HCT116 (cell line): Measurements from ENCODE around the gene CBLIF. TPM values are rescaled to one million over a fixed set of nuclear protein-coding genes. Genes with fewer than 3 reads are reported as not detected.

Experiments used
- ATAC-seq: fragments of 200-7000 bp; cut with Tn5 transposase; 2 replicates; pipeline ENCODE4 v1.9.1; 2020; ENCODE audit warnings: mild to moderate bottlenecking, moderate library complexity
- BruUV-seq: library from RNA; stranded (reverse); fragments of 400-500 nt; replicated peaks from 2 replicates; lab custom pipeline; 2021; lab: Mats Ljungman, UMichigan
- CTCF ChIA-PET: fragments of 300-600 bp; sonication (Branson Sonifier 250); formaldehyde crosslinking; loops from one replicate; lab custom pipeline; 2021; ENCODE audit warnings: antibody characterized with exemption; lab: Charles Lee
- POLR2A ChIA-PET: fragments of 300-600, 350-600 bp; sonication (Branson Sonifier 250); formaldehyde crosslinking; loops from one replicate; lab custom pipeline; 2021; ENCODE audit warnings: antibody characterized with exemption; lab: Charles Lee
- RAD21 ChIA-PET, 2 experiments: fragments of 300-600 bp; sonication (Branson Sonifier 250); formaldehyde crosslinking; loops; one replicate each; lab custom pipeline; 2023; ENCODE audit warnings: low total read pairs in 2 of 2; ENCODE audit not compliant: uncharacterized antibody in 2 of 2, unreplicated experiment in 2 of 2, low non-redundant PET in 1 of 2; lab: Charles Lee
- DNase-seq: peaks from one replicate; pipeline ENCODE4 v3.0.0-alpha.2; 2010; ENCODE audit warnings: low read depth, low spot score
- H2AFZ ChIP-seq: fragments of 200-600 bp; shearing (Covaris generic), sonication (generic); 2 replicates; pipeline ENCODE4 v1.6.1; 2017; ENCODE audit warnings: low read depth, mixed run types, mixed read lengths, antibody characterized with exemption, low read length; ENCODE audit not compliant: poor library complexity, severe bottlenecking
- H3K27ac ChIP-seq: 2 replicates; pipeline ENCODE4 v1.5.1; 2012; ENCODE audit warnings: low read depth, low read length
- H3K27me3 ChIP-seq: fragments of 200-600 bp; sonication (generic); 2 replicates; pipeline ENCODE4 v1.6.1; 2016; ENCODE audit warnings: mixed run types, low read length, mixed read lengths; ENCODE audit not compliant: insufficient read depth
- H3K36me3 ChIP-seq, 2 experiments: fragments of 200-500 bp in 1 of 2; fragments of 200-600 bp in 1 of 2; sonication (Bioruptor generic) in 1 of 2; sonication (generic) in 1 of 2; 2 replicates each; pipeline versions ENCODE4 v1.5.1 to v1.6.1; 2014 to 2016; ENCODE audit warnings: low read length in 2 of 2, inconsistent platforms in 1 of 2, mixed read lengths in 1 of 2, mixed run types in 1 of 2; ENCODE audit not compliant: insufficient read depth in 2 of 2, control insufficient read depth in 1 of 2
- H3K4me1 ChIP-seq, 2 experiments: fragments of 200-600 bp in 1 of 2; sonication (generic) in 1 of 2; 2 replicates each; pipeline versions ENCODE4 v1.5.1 to v1.6.1; 2012 to 2017; ENCODE audit warnings: low read length in 2 of 2, inconsistent platforms in 1 of 2, mild to moderate bottlenecking in 1 of 2, mixed read lengths in 1 of 2, mixed run types in 1 of 2, moderate library complexity in 1 of 2; ENCODE audit not compliant: insufficient read depth in 2 of 2, control insufficient read depth in 1 of 2
- H3K4me2 ChIP-seq: fragments of 200-600 bp; sonication (generic); 2 replicates; pipeline ENCODE4 v1.6.1; 2017; ENCODE audit warnings: mixed run types, low read length, mixed read lengths
- H3K4me3 ChIP-seq, 2 experiments: fragments of 200-600 bp in 1 of 2; sonication (generic) in 1 of 2; replicated peaks in 1 of 2; 2 replicates each; pipeline ENCODE4 v1.5.1; 2011 to 2016; ENCODE audit warnings: low read length in 2 of 2, control low read depth in 1 of 2, low read depth in 1 of 2, mild to moderate bottlenecking in 1 of 2, mixed read lengths in 1 of 2, mixed run types in 1 of 2
- H3K79me2 ChIP-seq: fragments of 200-600 bp; sonication (generic); 2 replicates; pipeline ENCODE4 v1.6.1; 2017; ENCODE audit warnings: mild to moderate bottlenecking, mixed run types, low read length, moderate library complexity, mixed read lengths; ENCODE audit not compliant: insufficient read depth
- H3K9ac ChIP-seq: fragments of 200-600 bp; sonication (generic); 2 replicates; pipeline ENCODE4 v1.6.1; 2016; ENCODE audit warnings: low read length, mixed read lengths
- H3K9me2 ChIP-seq: fragments of 200-600 bp; sonication (generic), shearing (Covaris generic); 2 replicates; pipeline ENCODE4 v1.6.1; 2017; ENCODE audit warnings: mixed run types, mild to moderate bottlenecking, moderate library complexity; ENCODE audit not compliant: insufficient read depth
- H3K9me3 ChIP-seq, 2 experiments: fragments of 200-500 bp in 1 of 2; fragments of 200-600 bp in 1 of 2; sonication (Bioruptor generic) in 1 of 2; sonication (generic) in 1 of 2; 2 replicates each; pipeline ENCODE4 v1.6.1; 2014 to 2017; ENCODE audit warnings: low read length in 2 of 2, mixed read lengths in 2 of 2, inconsistent platforms in 1 of 2, low read depth in 1 of 2, mild to moderate bottlenecking in 1 of 2, mixed run types in 1 of 2, moderate library complexity in 1 of 2; ENCODE audit not compliant: control insufficient read depth in 1 of 2, insufficient read depth in 1 of 2
- H4K20me1 ChIP-seq: fragments of 200-600 bp; sonication (generic), shearing (Covaris generic); 2 replicates; pipeline ENCODE4 v1.6.1; 2017; ENCODE audit warnings: mixed run types, mild to moderate bottlenecking, moderate library complexity; ENCODE audit not compliant: insufficient read depth
- CBX3 ChIP-seq: IDR thresholded peaks from 2 replicates; pipeline ENCODE4 v1.6.1; 2012; ENCODE audit warnings: low read depth
- CEBPB ChIP-seq: IDR thresholded peaks from 2 replicates; pipeline ENCODE4 v1.6.1; 2012; ENCODE audit warnings: low read depth
- EGR1 ChIP-seq: IDR thresholded peaks from 2 replicates; pipeline ENCODE4 v1.6.1; 2012; ENCODE audit warnings: low read depth
- ELF1 ChIP-seq: IDR thresholded peaks from 2 replicates; pipeline ENCODE4 v1.6.1; 2012; ENCODE audit warnings: low read depth, borderline replicate concordance
- EZH2 ChIP-seq: fragments of 200-600 bp; sonication (generic); IDR thresholded peaks from 2 replicates; pipeline ENCODE4 v1.6.1; 2017; ENCODE audit warnings: antibody characterized with exemption, mixed run types
- EZH2phosphoT487 ChIP-seq: fragments of 200-600 bp; IDR thresholded peaks from 2 replicates; pipeline ENCODE4 v1.6.1; 2018; ENCODE audit warnings: antibody characterized with exemption, borderline replicate concordance
- FOSL1 ChIP-seq: IDR thresholded peaks from 2 replicates; pipeline ENCODE4 v1.6.1; 2012; ENCODE audit warnings: low read depth
- POLR2AphosphoS5 ChIP-seq: IDR thresholded peaks from 2 replicates; pipeline ENCODE4 v1.6.1; 2011; ENCODE audit warnings: mild to moderate bottlenecking, low read depth, low read length, moderate library complexity
- RAD21 ChIP-seq: IDR thresholded peaks from 2 replicates; pipeline ENCODE4 v1.6.1; 2012; ENCODE audit warnings: low read depth, mild to moderate bottlenecking
- SIN3A ChIP-seq: IDR thresholded peaks from 2 replicates; pipeline ENCODE4 v1.6.1; 2012; ENCODE audit warnings: low read depth
- SRF ChIP-seq: IDR thresholded peaks from 2 replicates; pipeline ENCODE4 v1.6.1; 2012; ENCODE audit warnings: low read depth
- ZFX ChIP-seq: fragments of 450-650 bp; IDR thresholded peaks from 2 replicates; pipeline ENCODE4 v1.6.1; 2017
- ZNF274 ChIP-seq: fragments of 200-500 bp; sonication (Bioruptor generic); IDR thresholded peaks from 2 replicates; pipeline ENCODE4 v1.6.1; 2014; ENCODE audit warnings: mild to moderate bottlenecking, low read depth, low read length, inconsistent platforms
- intact Hi-C: fragments of 100-400 bp; cut with micrococcal nuclease; formaldehyde crosslinking; loops from 2 replicates; pipeline ENCODE4 v1.10.0; 2022
- total RNA-seq: library from RNA; stranded (reverse); gene quantifications from one replicate; pipeline ENCODE4 v1.2.1, GENCODE V29; 2021; ENCODE audit not compliant: unreplicated experiment
- TF ChIP-seq, protein P1 (sequence below): IDR thresholded peaks from 2 replicates; pipeline ENCODE4 v1.6.1; 2012
- TF ChIP-seq, protein P2 (sequence below): IDR thresholded peaks from 2 replicates; pipeline ENCODE4 v1.6.1; 2012
- TF ChIP-seq, protein P3 (sequence below): IDR thresholded peaks from 2 replicates; pipeline ENCODE4 v1.6.1; 2012; ENCODE audit warnings: low read depth

The CBLIF gene
- total RNA-seq, 1 experiment from 2014 or later: not detected

DNA sequence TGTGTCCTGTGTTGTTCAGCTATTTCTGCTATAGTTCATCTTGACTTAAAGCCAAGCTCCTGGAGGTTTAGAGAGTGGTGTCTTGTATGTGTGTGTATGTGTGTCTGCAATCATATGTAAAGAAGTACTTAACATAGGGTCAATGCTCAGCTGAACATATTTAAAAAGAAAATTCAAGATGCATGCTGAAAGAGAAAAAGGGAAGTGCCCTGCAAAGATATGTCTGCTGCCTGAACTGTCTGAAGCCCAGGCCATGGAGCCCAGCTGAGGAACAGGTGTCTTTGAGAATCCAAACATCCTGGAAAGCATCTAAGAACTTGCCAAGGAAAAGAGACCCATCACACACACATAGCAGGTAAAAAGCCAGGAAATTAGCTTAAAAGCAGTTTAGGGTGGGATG lies 14.4 kb upstream of the CBLIF start:
- Histone ChIP-seq H3K27me3 (no peaks in the 10 kb centered on the region), H2AFZ (peak overlapping the region; percentile 17), H3K4me2 (no peak overlapping the region)
- RAD21 ChIA-PET: no interaction called here
- ATAC-seq: no peak
- no peak for TF ChIP-seq CBX3
- TF ChIP-seq CEBPB: no peak
- no peak for TF ChIP-seq EZH2
- no peak for TF ChIP-seq EGR1
- no peak for TF ChIP-seq ZNF274
- TF ChIP-seq, all 23 proteins: peak for 0
- peaks cover 28 to 50% of the 10 kb centered on the region in 2 experiments for H3K4me1 ChIP-seq
- no peak for DNase-seq
- H3K9me2 ChIP-seq: no peaks in the 10 kb centered on the region
- ChIA-PET POLR2A (no interaction called here), CTCF (no interaction called here)
- H3K79me2 ChIP-seq: no peaks in the 10 kb centered on the region
- intact Hi-C loops: no loop called here
- H3K4me3 ChIP-seq: no peak overlapping the region
- H3K36me3 ChIP-seq: no peaks in the 10 kb centered on the region
- no peaks in the 10 kb centered on the region for H4K20me1 ChIP-seq
- no TSS peak for BruUV-seq
- H3K9me3 ChIP-seq: no peaks in the 10 kb centered on the region
- no peak overlapping the region for H3K27ac ChIP-seq
- H3K9ac ChIP-seq: no peak overlapping the region

DNA sequence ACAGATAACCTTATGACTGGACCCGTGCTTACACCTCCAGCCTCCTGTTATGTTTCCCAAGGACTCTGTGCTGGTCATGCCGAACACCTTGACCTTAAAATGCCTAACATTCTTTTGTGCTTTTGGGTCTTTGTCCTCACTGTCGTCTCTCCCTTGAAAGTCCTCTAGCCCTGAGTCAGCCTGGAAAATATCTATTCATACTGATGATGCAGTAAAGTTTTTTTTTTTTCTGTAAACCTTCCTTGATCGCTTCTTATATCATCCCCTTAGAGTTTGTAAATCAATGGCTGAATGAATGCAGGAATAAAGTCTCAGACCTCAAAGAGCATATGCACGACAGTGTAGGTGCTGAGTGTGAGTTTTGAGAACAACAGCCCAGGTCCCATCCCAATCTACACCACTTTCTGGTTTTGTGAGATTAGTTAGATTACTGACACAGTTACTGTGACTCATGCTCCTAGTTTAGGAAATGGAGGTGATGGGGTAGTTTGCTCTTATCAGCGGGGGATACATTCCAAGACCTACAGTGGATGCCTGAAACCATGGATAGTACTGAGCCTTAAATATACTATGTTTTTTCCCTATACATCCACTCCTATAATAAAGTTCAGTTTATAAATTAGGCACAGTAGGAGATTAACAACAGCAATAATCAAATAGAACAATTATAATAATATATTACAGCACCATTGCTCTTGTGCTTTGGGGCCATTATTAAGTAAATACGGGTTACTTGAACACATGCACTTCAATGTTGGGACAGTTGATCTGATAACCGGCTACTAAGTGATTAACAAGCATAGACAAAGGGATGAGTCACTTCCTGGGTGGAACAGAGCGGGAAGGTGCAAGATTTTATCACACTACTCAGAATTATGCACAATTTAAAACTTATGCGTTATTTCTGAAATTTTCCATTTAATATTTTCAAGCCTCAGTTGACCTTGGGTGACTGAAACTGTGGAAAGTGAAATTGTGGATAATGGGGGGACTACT lies 12.4 kb upstream of the CBLIF start:
- peak; percentile 71 for DNase-seq
- H3K36me3 ChIP-seq: no peaks in the 10 kb centered on the region
- H3K9me2 ChIP-seq: no peaks in the 10 kb centered on the region
- no peaks in the 10 kb centered on the region for H4K20me1 ChIP-seq
- POLR2A ChIA-PET: no interaction called here
- peak overlapping the region; percentile 51 for H3K9ac ChIP-seq
- H3K27ac ChIP-seq: peak overlapping the region; percentile 70
- peak; percentile 81 for ATAC-seq
- RAD21 ChIA-PET: no interaction called here
- H3K79me2 ChIP-seq: no peaks in the 10 kb centered on the region
- H3K9me3 ChIP-seq: no peaks in the 10 kb centered on the region
- H3K4me2 ChIP-seq: peak overlapping the region; percentile 79
- CTCF ChIA-PET: no interaction called here
- H2AFZ ChIP-seq: peak overlapping the region; percentile 55
- H3K4me3 ChIP-seq: peak overlapping the region in 1 of 2 experiments; percentile 42; a peak in 2 of 4 replicates
- no peaks in the 10 kb centered on the region for H3K27me3 ChIP-seq
- H3K4me1 ChIP-seq: peaks cover 28 to 45% of the 10 kb centered on the region in 2 experiments
- BruUV-seq: no TSS peak
- intact Hi-C loops: no loop called here
- TF ChIP-seq POLR2AphosphoS5 (0 out of 2 replicates have a peak, but pooled peaks have one; percentile 22), SRF (0 out of 2 replicates have a peak, but pooled peaks have one; percentile 14), EZH2phosphoT487 (no peak), SIN3A (no peak), ZNF274 (no peak), EZH2 (no peak), RAD21 (no peak), FOSL1 (peak; percentile 81), ZFX (no peak; the same call in 1 of the 2 replicates), CBX3 (no peak; the same call in 1 of the 2 replicates), ELF1 (no peak)
- TF ChIP-seq, protein P1, sequence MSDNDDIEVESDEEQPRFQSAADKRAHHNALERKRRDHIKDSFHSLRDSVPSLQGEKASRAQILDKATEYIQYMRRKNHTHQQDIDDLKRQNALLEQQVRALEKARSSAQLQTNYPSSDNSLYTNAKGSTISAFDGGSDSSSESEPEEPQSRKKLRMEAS: peak; percentile 43
- TF ChIP-seq, protein P2, sequence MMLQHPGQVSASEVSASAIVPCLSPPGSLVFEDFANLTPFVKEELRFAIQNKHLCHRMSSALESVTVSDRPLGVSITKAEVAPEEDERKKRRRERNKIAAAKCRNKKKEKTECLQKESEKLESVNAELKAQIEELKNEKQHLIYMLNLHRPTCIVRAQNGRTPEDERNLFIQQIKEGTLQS: peak; percentile 30
- TF ChIP-seq, protein P3, sequence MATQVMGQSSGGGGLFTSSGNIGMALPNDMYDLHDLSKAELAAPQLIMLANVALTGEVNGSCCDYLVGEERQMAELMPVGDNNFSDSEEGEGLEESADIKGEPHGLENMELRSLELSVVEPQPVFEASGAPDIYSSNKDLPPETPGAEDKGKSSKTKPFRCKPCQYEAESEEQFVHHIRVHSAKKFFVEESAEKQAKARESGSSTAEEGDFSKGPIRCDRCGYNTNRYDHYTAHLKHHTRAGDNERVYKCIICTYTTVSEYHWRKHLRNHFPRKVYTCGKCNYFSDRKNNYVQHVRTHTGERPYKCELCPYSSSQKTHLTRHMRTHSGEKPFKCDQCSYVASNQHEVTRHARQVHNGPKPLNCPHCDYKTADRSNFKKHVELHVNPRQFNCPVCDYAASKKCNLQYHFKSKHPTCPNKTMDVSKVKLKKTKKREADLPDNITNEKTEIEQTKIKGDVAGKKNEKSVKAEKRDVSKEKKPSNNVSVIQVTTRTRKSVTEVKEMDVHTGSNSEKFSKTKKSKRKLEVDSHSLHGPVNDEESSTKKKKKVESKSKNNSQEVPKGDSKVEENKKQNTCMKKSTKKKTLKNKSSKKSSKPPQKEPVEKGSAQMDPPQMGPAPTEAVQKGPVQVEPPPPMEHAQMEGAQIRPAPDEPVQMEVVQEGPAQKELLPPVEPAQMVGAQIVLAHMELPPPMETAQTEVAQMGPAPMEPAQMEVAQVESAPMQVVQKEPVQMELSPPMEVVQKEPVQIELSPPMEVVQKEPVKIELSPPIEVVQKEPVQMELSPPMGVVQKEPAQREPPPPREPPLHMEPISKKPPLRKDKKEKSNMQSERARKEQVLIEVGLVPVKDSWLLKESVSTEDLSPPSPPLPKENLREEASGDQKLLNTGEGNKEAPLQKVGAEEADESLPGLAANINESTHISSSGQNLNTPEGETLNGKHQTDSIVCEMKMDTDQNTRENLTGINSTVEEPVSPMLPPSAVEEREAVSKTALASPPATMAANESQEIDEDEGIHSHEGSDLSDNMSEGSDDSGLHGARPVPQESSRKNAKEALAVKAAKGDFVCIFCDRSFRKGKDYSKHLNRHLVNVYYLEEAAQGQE: no peak
